HUES6 (cell line): ENCODE data around the gene PALLD.
"Not testable (repeated sequence)": the region's sequence is repeated elsewhere in the genome, so short reads cannot be mapped to it uniquely, and the experiment has no call there.

Experiments
- H3K27ac ChIP-seq: 2 replicates; pipeline ENCODE4 v1.7.0; 2013; ENCODE audit warnings: low read depth, mild to moderate bottlenecking, low read length, inconsistent platforms
- H3K27me3 ChIP-seq: 2 replicates; pipeline ENCODE4 v1.6.1; 2013; ENCODE audit warnings: low read length; ENCODE audit not compliant: control insufficient read depth, insufficient read depth
- H3K36me3 ChIP-seq: 2 replicates; pipeline ENCODE4 v1.6.1; 2013; ENCODE audit warnings: low read length; ENCODE audit not compliant: control insufficient read depth, insufficient read depth
- H3K4me1 ChIP-seq: 2 replicates; pipeline ENCODE4 v1.6.1; 2013; ENCODE audit warnings: low read length; ENCODE audit not compliant: control insufficient read depth, insufficient read depth
- H3K4me3 ChIP-seq: 2 replicates; pipeline ENCODE4 v1.5.1; 2013; ENCODE audit warnings: low read depth, low read length
- H3K9ac ChIP-seq: one replicate; pipeline ENCODE4 v1.6.1; 2013; ENCODE audit warnings: mild to moderate bottlenecking, low read length
- H3K9me3 ChIP-seq: 2 replicates; pipeline ENCODE4 v1.6.1; 2013; ENCODE audit warnings: low read depth, low read length; ENCODE audit not compliant: control insufficient read depth, insufficient read depth

The PALLD gene

DNA sequence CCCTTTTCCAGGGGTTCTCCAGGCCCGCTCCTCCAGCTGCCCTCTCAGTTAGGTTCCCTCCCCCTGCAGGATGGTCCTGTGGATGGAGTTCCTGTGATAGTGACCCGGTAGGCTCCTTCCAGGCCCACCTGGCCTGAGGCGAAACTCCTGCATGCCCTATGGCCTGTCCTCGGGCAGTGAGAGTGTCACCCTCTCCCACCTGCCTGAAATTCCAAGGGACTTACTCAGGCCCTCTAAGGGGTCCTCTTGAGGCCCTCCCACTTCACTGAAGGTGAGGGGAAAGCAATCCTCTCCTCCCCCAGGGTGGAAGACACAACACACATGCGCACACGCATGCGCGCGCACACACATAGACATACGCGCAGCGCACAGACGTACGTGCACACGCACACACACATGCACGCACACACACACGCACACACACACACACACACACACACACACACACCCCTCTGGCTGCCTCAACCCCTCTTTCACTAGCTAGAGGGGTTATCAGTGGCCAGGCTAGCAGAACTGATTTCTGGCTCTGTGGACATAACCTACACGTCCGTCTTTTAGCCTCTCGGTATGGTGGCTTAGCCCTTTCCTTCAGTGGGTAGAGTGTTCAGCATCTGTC lies 297.3 kb downstream of the PALLD start:
- Histone ChIP-seq H3K27ac (no peak overlapping the region), H3K36me3 (no peaks in the 10 kb centered on the region), H3K4me3 (no peak overlapping the region), H3K9ac (no peak overlapping the region), H3K27me3 (no peaks in the 10 kb centered on the region), H3K4me1 (no peaks in the 10 kb centered on the region), H3K9me3 (no peaks in the 10 kb centered on the region)

DNA sequence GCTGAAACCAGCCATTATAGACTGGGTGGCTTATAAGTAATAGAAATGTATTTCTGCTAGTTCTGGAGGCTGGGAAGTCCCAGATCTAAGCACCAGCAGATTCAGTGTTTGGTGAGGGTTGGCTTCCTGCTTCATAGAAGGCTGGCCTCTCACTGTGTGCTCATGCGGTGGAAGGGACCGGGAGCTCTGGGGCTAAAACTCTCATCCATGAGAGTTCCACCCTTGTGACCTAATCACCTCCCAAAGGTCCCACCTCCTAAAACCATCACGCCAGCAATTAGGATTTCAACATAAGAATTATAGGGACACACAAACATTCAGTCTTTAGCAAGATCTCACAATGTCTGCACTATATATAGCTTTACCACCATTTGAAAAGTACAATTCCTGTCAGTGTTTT lies 298.0 kb downstream of the PALLD start:
- Histone ChIP-seq H3K9me3 (no peaks in the 10 kb centered on the region), H3K27me3 (no peaks in the 10 kb centered on the region), H3K9ac (no peak overlapping the region), H3K4me3 (no peak overlapping the region), H3K4me1 (no peaks in the 10 kb centered on the region), H3K27ac (no peak overlapping the region), H3K36me3 (no peaks in the 10 kb centered on the region)

DNA sequence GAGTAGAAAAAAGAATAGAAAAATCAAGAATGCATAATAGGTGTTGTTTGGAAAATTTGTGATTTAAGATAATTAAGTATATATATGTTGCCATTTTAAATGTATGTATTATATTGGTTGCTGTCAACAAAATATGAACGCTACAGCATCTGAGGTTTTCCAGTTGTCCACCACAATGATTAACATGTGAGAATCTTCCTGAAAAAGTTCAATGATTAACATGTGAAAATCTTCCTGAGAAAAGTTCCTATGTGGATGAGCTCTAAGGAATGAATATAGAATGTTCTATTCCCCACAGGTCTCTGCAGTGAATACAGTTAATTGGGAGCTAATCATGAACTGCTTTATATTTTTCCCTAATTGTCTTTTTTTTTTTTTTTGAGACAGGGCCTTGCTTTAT lies 298.5 kb downstream of the PALLD start:
- H3K9ac ChIP-seq = no peak overlapping the region
- H3K36me3 ChIP-seq = no peaks in the 10 kb centered on the region
- no peak overlapping the region for H3K4me3 ChIP-seq
- H3K27me3 ChIP-seq = no peaks in the 10 kb centered on the region
- H3K27ac ChIP-seq = no peak overlapping the region
- no peaks in the 10 kb centered on the region for H3K9me3 ChIP-seq
- no peaks in the 10 kb centered on the region for H3K4me1 ChIP-seq

- H3K4me1 ChIP-seq = no peaks in the 10 kb centered on the region
- H3K4me3 ChIP-seq = no peak overlapping the region
- no peaks in the 10 kb centered on the region for H3K27me3 ChIP-seq
- H3K9me3 ChIP-seq = no peaks in the 10 kb centered on the region
- H3K27ac ChIP-seq = no peak overlapping the region
- H3K9ac ChIP-seq = no peak overlapping the region
- no peaks in the 10 kb centered on the region for H3K36me3 ChIP-seq
Measured at GRCh38 chr4:168796362-168797106, 299.7 kb downstream of the PALLD start.

GRCh38 chr4:168797194-168797593 lies 300.3 kb downstream of the PALLD start:
- Histone ChIP-seq H3K4me3 (no peak overlapping the region), H3K27ac (no peak overlapping the region), H3K27me3 (no peaks in the 10 kb centered on the region), H3K36me3 (no peaks in the 10 kb centered on the region), H3K4me1 (no peaks in the 10 kb centered on the region), H3K9me3 (peaks cover 2% of the 10 kb centered on the region), H3K9ac (no peak overlapping the region)

DNA sequence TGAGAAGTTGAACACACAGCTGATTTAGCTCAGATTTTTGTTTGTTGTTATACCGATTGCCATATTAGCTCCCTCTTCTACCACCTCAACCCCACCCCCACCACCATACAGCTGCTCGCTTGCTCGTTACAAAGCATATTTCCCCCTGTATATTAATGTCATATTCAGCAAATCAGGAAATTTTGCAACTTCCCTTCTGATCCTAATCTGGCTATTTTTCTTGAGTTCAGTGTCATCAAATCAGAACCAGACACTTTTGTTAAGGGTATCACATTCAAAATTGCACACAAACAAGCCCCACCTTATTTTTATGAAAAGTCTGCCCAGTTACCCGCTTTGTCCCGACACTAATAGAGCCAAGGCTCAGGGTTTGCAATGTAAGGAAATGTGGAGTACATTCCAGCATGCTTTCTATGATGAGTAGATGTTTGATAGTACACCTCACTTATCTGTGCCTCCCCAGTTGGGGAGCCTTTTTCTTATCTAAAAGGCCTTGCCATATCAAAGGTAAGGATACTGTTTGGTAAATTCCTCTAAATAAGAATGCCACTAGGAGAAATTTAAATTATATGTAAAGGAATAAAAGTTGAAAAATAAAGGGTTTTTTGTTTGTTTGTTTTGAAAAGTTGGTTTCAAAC lies 301.0 kb downstream of the PALLD start:
- no peaks in the 10 kb centered on the region for H3K36me3 ChIP-seq

GRCh38 chr4:168800926-168801325 lies 304.1 kb downstream of the PALLD start:
- Histone ChIP-seq H3K9ac (no peak overlapping the region), H3K27me3 (no peaks in the 10 kb centered on the region), H3K4me3 (no peak overlapping the region), H3K27ac (no peak overlapping the region), H3K4me1 (peaks cover 24% of the 10 kb centered on the region), H3K36me3 (no peaks in the 10 kb centered on the region), H3K9me3 (peaks cover 3% of the 10 kb centered on the region)

More for the DNA sequence above, 301.0 kb downstream of the PALLD start:
- Histone ChIP-seq H3K4me3 (no peak overlapping the region), H3K9ac (no peak overlapping the region), H3K9me3 (peaks cover 3% of the 10 kb centered on the region), H3K27ac (no peak overlapping the region), H3K4me1 (no peaks in the 10 kb centered on the region), H3K27me3 (no peaks in the 10 kb centered on the region)

DNA sequence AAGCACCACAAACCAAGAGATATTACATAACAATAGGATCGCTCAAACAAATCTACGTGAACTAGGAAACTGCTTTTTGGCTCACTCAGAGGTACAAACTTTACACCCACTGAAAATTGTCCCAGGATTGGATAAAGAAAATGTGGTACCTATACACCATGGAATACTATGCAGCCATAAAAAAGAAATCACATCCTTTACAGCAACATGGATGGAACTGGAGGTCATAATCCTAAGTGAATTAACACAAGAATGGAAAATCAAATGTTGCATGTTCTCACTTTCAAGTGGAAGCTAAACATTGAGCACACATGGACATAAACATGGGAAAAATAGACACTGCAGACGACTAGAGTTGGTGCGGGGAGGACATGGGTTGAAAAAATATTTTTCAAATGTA lies 305.4 kb downstream of the PALLD start:
- Histone ChIP-seq H3K4me1 (peaks cover 24% of the 10 kb centered on the region), H3K9me3 (peaks cover 3% of the 10 kb centered on the region), H3K27me3 (no peaks in the 10 kb centered on the region), H3K36me3 (no peaks in the 10 kb centered on the region), H3K9ac (no peak overlapping the region), H3K4me3 (no peak overlapping the region), H3K27ac (no peak overlapping the region)

DNA sequence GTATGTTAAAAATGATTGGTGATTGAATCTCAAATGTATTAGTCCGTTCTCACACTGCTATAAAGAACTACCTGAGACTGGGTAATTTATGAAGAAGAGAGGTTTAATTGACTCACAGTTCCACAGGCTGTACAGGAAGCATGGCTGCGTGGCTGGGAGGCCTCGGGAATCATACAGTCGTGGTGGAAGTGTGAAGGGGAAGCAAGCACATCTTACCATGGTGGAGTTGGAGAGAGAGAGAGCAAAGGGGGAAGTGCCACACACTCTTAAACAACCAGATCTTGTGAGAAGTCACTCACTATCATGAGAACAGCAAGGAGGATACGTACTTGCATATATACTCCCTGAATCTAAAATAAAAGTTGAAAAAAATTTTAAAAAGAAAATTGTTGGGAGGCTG lies 306.2 kb downstream of the PALLD start:
- not testable (repeated sequence) for H3K9ac ChIP-seq, H3K27me3 ChIP-seq, H3K27ac ChIP-seq, H3K9me3 ChIP-seq, H3K4me3 ChIP-seq, H3K36me3 ChIP-seq
- H3K4me1 ChIP-seq = peaks cover 24% of the 10 kb centered on the region

DNA sequence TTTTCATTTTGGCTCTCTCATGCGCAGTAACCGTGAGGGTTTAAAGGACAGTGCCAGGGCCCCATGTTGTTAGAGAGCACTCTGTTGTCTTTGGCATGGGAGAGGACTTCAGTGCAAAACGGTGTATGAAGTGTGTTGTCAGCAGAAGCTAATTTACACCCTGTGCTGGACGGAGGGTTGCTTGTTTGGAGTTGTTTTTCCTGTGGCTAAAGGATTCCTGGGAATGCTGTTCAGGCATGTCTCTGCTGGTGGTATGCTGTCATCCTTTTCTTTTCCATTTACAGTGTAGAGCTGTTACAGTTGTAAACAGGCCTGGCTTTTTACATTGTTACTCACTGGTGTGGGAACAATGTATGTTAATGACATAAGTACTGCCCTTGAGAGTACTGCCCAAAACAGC lies 306.9 kb downstream of the PALLD start:
- H3K9ac ChIP-seq = no peak overlapping the region
- peaks cover 3% of the 10 kb centered on the region for H3K9me3 ChIP-seq
- H3K27me3 ChIP-seq = no peaks in the 10 kb centered on the region
- no peak overlapping the region for H3K4me3 ChIP-seq
- H3K4me1 ChIP-seq = peaks cover 24% of the 10 kb centered on the region
- no peaks in the 10 kb centered on the region for H3K36me3 ChIP-seq
- no peak overlapping the region; the same call in 1 of the 2 replicates for H3K27ac ChIP-seq

DNA sequence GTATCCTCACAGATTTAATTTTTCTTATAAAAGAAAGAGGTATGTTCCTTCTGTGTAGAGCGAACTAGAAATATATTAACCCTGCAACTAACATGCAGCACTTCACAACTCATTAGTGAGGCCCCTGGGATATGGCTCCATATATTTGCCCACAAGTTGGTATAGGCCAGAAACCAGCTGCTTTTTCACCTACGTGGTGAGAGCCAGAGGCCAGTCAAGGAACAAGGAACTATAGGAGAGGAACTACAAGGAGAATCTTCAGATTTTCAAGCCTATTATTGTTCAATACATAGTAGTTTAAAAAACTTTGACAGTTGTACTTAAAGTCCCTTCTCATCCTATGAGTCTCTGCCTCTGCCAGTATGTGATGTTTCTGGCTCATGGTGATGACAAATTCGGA lies 307.3 kb downstream of the PALLD start:
- Histone ChIP-seq H3K9me3 (peaks cover 3% of the 10 kb centered on the region), H3K27ac (peak overlapping the region; percentile 76; the same call in 1 of the 2 replicates), H3K9ac (no peak overlapping the region), H3K27me3 (no peaks in the 10 kb centered on the region), H3K36me3 (no peaks in the 10 kb centered on the region), H3K4me1 (peaks cover 24% of the 10 kb centered on the region), H3K4me3 (no peak overlapping the region)
